ENCODE results near the gene CDC25C. TPM values are rescaled to one million over a fixed set of nuclear protein-coding genes. Genes with fewer than 3 reads are reported as not detected.

CDC25C gene
- total and polyA plus RNA-seq, 9 of the 15 experiments (the other 6 are each of a cell fraction or from before 2014, with no cell fraction given), result 19.1 to 63.7 (median 31.9) TPM

DNA sequence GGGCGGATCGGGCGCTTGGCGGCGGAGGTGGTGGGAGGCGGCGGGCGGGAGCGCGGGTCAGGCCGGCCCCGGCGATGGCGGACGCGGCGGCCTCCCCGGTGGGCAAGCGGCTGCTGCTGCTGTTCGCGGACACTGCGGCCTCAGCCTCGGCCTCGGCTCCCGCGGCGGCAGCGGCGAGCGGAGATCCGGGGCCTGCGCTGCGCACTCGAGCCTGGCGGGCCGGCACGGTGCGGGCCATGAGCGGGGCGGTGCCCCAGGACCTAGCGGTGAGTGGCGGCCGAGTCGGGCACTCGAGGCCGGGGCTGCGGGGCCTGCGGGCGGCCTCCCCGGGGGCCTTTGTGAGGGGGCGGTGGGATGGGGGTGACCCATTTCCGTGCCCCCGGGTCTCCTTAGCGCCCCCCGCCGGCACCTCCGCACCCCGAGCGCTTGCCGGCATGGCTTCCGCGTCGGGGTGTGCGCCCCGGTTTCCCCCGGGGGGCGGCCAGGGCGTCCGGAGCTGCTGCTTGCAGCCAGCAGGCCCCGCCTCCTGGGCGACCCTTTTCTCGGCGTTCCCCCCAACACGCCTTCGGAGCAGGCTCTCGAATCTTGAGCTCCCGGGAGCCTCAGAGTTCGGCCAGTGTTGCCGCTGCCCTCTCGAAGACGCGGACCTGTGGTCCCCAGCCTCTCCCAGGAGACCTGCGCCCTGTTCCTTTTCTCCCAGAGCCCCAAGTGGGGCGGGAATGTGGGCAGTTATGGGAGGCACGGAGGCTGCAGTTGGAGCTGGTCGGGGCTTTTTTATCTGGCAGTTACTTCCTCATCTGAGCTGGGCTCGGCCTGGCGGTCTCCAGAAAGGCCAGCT, 21.3 kb upstream of the CDC25C start (continued):
- TF ChIP-seq HMGN3 (IDR thresholded peaks at IDR 0.05; ENCODE audit: borderline replicate concordance, extremely low read depth, insufficient read length, low read depth, low read length) (no peak), ZNF197 (CRISPR knock-in tag; IDR thresholded peaks at IDR 0.05; ENCODE audit: low read depth) (no peak), TEAD2 (tag; IDR thresholded peaks at IDR 0.05) (no peak), TEAD1 (CRISPR knock-in tag; IDR thresholded peaks at IDR 0.05) (peak in 1 of 2 experiments; percentile 48; a peak in 1 of 4 replicates), ZC3H4 (CRISPR knock-in tag; IDR thresholded peaks at IDR 0.05; ENCODE audit: borderline replicate concordance) (no peak), NCOA6 (IDR thresholded peaks at IDR 0.05) (no peak), HLTF (IDR thresholded peaks at IDR 0.05) (no peak), ZNF274 (IDR thresholded peaks at IDR 0.05; ENCODE audit: borderline replicate concordance, low read depth, low read length) (no peak), HDAC8 (tag; IDR thresholded peaks at IDR 0.05) (no peak), CBX8 (IDR thresholded peaks at IDR 0.05; ENCODE audit: borderline replicate concordance, extremely low read depth, low read depth, low read length, poor library complexity, severe bottlenecking) (no peak), ASH1L (IDR thresholded peaks at IDR 0.05; ENCODE audit: borderline replicate concordance, low read depth, partially characterized antibody) (no peak), MAZ (CRISPR knock-in tag; conservative IDR thresholded peaks at IDR 0.05 in 1 of 2, IDR thresholded peaks at IDR 0.05 in 1 of 2) (no peak; a peak in 2 of 4 replicates), HEY1 (CRISPR knock-in tag; IDR thresholded peaks at IDR 0.05; ENCODE audit: borderline replicate concordance) (no peak), ATF7 (IDR thresholded peaks at IDR 0.05) (0 out of 2 replicates have a peak, but pooled peaks have one; percentile 21)
- TF ChIP-seq, protein P1, sequence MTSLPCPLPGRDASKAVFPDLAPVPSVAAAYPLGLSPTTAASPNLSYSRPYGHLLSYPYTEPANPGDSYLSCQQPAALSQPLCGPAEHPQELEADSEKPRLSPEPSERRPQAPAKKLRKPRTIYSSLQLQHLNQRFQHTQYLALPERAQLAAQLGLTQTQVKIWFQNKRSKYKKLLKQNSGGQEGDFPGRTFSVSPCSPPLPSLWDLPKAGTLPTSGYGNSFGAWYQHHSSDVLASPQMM (CRISPR knock-in tag; IDR thresholded peaks at IDR 0.05), result no peak
- TF ChIP-seq, protein P2, sequence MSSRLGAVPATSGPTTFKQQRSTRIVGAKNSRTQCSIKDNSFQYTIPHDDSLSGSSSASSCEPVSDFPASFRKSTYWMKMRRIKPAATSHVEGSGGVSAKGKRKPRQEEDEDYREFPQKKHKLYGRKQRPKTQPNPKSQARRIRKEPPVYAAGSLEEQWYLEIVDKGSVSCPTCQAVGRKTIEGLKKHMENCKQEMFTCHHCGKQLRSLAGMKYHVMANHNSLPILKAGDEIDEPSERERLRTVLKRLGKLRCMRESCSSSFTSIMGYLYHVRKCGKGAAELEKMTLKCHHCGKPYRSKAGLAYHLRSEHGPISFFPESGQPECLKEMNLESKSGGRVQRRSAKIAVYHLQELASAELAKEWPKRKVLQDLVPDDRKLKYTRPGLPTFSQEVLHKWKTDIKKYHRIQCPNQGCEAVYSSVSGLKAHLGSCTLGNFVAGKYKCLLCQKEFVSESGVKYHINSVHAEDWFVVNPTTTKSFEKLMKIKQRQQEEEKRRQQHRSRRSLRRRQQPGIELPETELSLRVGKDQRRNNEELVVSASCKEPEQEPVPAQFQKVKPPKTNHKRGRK (tag; IDR thresholded peaks at IDR 0.05), result no peak
- TF ChIP-seq, protein P3, sequence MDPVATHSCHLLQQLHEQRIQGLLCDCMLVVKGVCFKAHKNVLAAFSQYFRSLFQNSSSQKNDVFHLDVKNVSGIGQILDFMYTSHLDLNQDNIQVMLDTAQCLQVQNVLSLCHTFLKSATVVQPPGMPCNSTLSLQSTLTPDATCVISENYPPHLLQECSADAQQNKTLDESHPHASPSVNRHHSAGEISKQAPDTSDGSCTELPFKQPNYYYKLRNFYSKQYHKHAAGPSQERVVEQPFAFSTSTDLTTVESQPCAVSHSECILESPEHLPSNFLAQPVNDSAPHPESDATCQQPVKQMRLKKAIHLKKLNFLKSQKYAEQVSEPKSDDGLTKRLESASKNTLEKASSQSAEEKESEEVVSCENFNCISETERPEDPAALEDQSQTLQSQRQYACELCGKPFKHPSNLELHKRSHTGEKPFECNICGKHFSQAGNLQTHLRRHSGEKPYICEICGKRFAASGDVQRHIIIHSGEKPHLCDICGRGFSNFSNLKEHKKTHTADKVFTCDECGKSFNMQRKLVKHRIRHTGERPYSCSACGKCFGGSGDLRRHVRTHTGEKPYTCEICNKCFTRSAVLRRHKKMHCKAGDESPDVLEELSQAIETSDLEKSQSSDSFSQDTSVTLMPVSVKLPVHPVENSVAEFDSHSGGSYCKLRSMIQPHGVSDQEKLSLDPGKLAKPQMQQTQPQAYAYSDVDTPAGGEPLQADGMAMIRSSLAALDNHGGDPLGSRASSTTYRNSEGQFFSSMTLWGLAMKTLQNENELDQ (CRISPR knock-in tag; IDR thresholded peaks at IDR 0.05; ENCODE audit: borderline replicate concordance), result no peak
- TF ChIP-seq, protein P4, sequence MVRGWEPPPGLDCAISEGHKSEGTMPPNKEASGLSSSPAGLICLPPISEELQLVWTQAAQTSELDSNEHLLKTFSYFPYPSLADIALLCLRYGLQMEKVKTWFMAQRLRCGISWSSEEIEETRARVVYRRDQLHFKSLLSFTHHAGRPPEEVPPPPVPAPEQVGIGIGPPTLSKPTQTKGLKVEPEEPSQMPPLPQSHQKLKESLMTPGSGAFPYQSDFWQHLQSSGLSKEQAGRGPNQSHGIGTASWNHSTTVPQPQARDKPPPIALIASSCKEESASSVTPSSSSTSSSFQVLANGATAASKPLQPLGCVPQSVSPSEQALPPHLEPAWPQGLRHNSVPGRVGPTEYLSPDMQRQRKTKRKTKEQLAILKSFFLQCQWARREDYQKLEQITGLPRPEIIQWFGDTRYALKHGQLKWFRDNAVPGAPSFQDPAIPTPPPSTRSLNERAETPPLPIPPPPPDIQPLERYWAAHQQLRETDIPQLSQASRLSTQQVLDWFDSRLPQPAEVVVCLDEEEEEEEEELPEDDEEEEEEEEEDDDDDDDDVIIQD (CRISPR knock-in tag; IDR thresholded peaks at IDR 0.05), result no peak
- TF ChIP-seq, protein P5, sequence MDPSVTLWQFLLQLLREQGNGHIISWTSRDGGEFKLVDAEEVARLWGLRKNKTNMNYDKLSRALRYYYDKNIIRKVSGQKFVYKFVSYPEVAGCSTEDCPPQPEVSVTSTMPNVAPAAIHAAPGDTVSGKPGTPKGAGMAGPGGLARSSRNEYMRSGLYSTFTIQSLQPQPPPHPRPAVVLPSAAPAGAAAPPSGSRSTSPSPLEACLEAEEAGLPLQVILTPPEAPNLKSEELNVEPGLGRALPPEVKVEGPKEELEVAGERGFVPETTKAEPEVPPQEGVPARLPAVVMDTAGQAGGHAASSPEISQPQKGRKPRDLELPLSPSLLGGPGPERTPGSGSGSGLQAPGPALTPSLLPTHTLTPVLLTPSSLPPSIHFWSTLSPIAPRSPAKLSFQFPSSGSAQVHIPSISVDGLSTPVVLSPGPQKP (CRISPR knock-in tag; IDR thresholded peaks at IDR 0.05), result no peak

All from K562 (cell line).